Osteocyte (in vitro differentiated cells): ENCODE measurements around the gene ACTN1. TPM values are rescaled to one million over a fixed set of nuclear protein-coding genes. Genes with fewer than 3 reads are reported as not detected.

ENCODE experiments used
- DNase-seq: peaks from one replicate; pipeline ENCODE4 v3.0.0; 2021; ENCODE audit warnings: mixed read lengths; ENCODE audit not compliant: unreplicated experiment; ENCODE audit errors: extremely low spot score
- H3K27ac Mint-ChIP-seq: one replicate; pipeline ENCODE4 v1.8.0; 2021; ENCODE audit warnings: mild to moderate bottlenecking, mixed read lengths; ENCODE audit not compliant: unreplicated experiment
- H3K27me3 Mint-ChIP-seq: one replicate; pipeline ENCODE4 v1.8.0; 2021; ENCODE audit warnings: mixed read lengths; ENCODE audit not compliant: unreplicated experiment
- H3K36me3 Mint-ChIP-seq: one replicate; pipeline ENCODE4 v1.8.0; 2021; ENCODE audit warnings: mixed read lengths; ENCODE audit not compliant: unreplicated experiment
- H3K4me1 Mint-ChIP-seq: one replicate; pipeline ENCODE4 v1.8.0; 2021; ENCODE audit warnings: mixed read lengths; ENCODE audit not compliant: unreplicated experiment
- H3K4me3 Mint-ChIP-seq: one replicate; pipeline ENCODE4 v1.8.0; 2021; ENCODE audit warnings: mild to moderate bottlenecking, moderate library complexity, mixed read lengths; ENCODE audit not compliant: unreplicated experiment
- H3K9me3 Mint-ChIP-seq: one replicate; pipeline ENCODE4 v1.8.0; 2021; ENCODE audit warnings: mixed read lengths; ENCODE audit not compliant: unreplicated experiment
- CTCF ChIP-seq: fragments of 200-600 bp; sonication (generic); IDR thresholded peaks from 2 replicates; pipeline ENCODE4 v1.5.0; 2021; ENCODE audit warnings: antibody characterized with exemption, mild to moderate bottlenecking, moderate library complexity
- total RNA-seq: library from RNA; stranded (reverse); gene quantifications from 2 replicates; pipeline ENCODE4 v1.2.1, GENCODE V29; 2021

Gene ACTN1
- total RNA-seq, 1 donor from 2014 or later: 380 TPM

- DNase-seq: no peak
- H3K4me1 Mint-ChIP-seq: peaks cover 95% of the 10 kb centered on the region
Observed at GRCh38 chr14:68948686-68949600, 30.2 kb downstream of the ACTN1 start.

GRCh38 chr14:68947802-68948201 is 31.3 kb downstream of the ACTN1 start:
- DNase-seq: no peak
- H3K27ac Mint-ChIP-seq: peak overlapping the region; percentile 94

More at GRCh38 chr14:68948686-68949600, 30.2 kb downstream of the ACTN1 start:
- Mint-ChIP-seq H3K36me3 (no peaks in the 10 kb centered on the region), H3K9me3 (no peaks in the 10 kb centered on the region), H3K4me3 (no peak overlapping the region), H3K27me3 (no peaks in the 10 kb centered on the region), H3K27ac (peak overlapping the region; percentile 94)
- TF ChIP-seq CTCF: no peak

GRCh38 chr14:68946489-68946822 is 32.6 kb downstream of the ACTN1 start:
- Mint-ChIP-seq H3K36me3 (no peaks in the 10 kb centered on the region), H3K9me3 (no peaks in the 10 kb centered on the region), H3K27ac (peak overlapping the region; percentile 94), H3K4me1 (peaks cover 96% of the 10 kb centered on the region), H3K27me3 (no peaks in the 10 kb centered on the region), H3K4me3 (no peak overlapping the region)
- no peak for DNase-seq
- TF ChIP-seq CTCF: no peak

More at GRCh38 chr14:68947802-68948201, 31.3 kb downstream of the ACTN1 start:
- Mint-ChIP-seq H3K9me3 (no peaks in the 10 kb centered on the region), H3K4me3 (no peak overlapping the region), H3K27me3 (no peaks in the 10 kb centered on the region), H3K4me1 (peaks cover 96% of the 10 kb centered on the region), H3K36me3 (no peaks in the 10 kb centered on the region)
- no peak for TF ChIP-seq CTCF

- no peak for TF ChIP-seq CTCF
- Mint-ChIP-seq H3K4me3 (no peak overlapping the region), H3K36me3 (no peaks in the 10 kb centered on the region), H3K4me1 (peaks cover 96% of the 10 kb centered on the region), H3K27me3 (no peaks in the 10 kb centered on the region), H3K27ac (peak overlapping the region; percentile 94), H3K9me3 (no peaks in the 10 kb centered on the region)
- no peak for DNase-seq
Observed at GRCh38 chr14:68945585-68946488, 33.3 kb downstream of the ACTN1 start.

GRCh38 chr14:68945190-68945584 is 33.9 kb downstream of the ACTN1 start:
- H3K4me1 Mint-ChIP-seq: peaks cover 97% of the 10 kb centered on the region

More at GRCh38 chr14:68945190-68945584, 33.9 kb downstream of the ACTN1 start:
- peak overlapping the region; percentile 94 for H3K27ac Mint-ChIP-seq
- H3K36me3 Mint-ChIP-seq: no peaks in the 10 kb centered on the region
- DNase-seq: no peak
- no peaks in the 10 kb centered on the region for H3K27me3 Mint-ChIP-seq
- no peak overlapping the region for H3K4me3 Mint-ChIP-seq
- H3K9me3 Mint-ChIP-seq: no peaks in the 10 kb centered on the region
- no peak for TF ChIP-seq CTCF
